ENCODE data around the gene THSD4.
"Not testable (repeated sequence)": the region's sequence is repeated elsewhere in the genome, so short reads cannot be mapped to it uniquely, and the experiment has no call there.

The THSD4 gene

GRCh38 chr15:71384501-71384900 lies 269.2 kb downstream of the THSD4 start:
- no peak for DNase-seq (ENCODE audit: low read depth in 2 of 2)

GRCh38 chr15:71385026-71385425 lies 269.8 kb downstream of the THSD4 start:
- no peak for DNase-seq (ENCODE audit: low read depth in 2 of 2)

- no peak for DNase-seq (ENCODE audit: low read depth in 2 of 2)
Measured at GRCh38 chr15:71385457-71385856, 270.2 kb downstream of the THSD4 start.

GRCh38 chr15:71386005-71386404 lies 270.7 kb downstream of the THSD4 start:
- no peak for DNase-seq (ENCODE audit: low read depth in 2 of 2)

GRCh38 chr15:71386448-71387236 lies 271.4 kb downstream of the THSD4 start:
- no peak for DNase-seq (ENCODE audit: low read depth in 2 of 2)

GRCh38 chr15:71387810-71388209 lies 272.5 kb downstream of the THSD4 start:
- DNase-seq (ENCODE audit: low read depth in 2 of 2), result no peak

GRCh38 chr15:71390096-71390495 lies 274.8 kb downstream of the THSD4 start:
- no peak for DNase-seq (ENCODE audit: low read depth in 2 of 2)

- DNase-seq (ENCODE audit: low read depth in 2 of 2), result no peak
Measured at GRCh38 chr15:71391421-71392088, 276.3 kb downstream of the THSD4 start.

- DNase-seq (ENCODE audit: low read depth in 2 of 2), result no peak
Measured at GRCh38 chr15:71392861-71393283, 277.6 kb downstream of the THSD4 start.

- DNase-seq (ENCODE audit: low read depth in 2 of 2), result no peak
Measured at GRCh38 chr15:71393383-71393782, 278.1 kb downstream of the THSD4 start.

GRCh38 chr15:71396536-71397125 lies 281.4 kb downstream of the THSD4 start:
- DNase-seq (ENCODE audit: low read depth in 2 of 2), result no peak

GRCh38 chr15:71397377-71397776 lies 282.1 kb downstream of the THSD4 start:
- DNase-seq (ENCODE audit: low read depth in 2 of 2), result no peak

- no peak for DNase-seq (ENCODE audit: low read depth in 2 of 2)
Measured at GRCh38 chr15:71400294-71400693, 285.0 kb downstream of the THSD4 start.

GRCh38 chr15:71401728-71402127 lies 286.5 kb downstream of the THSD4 start:
- not testable (repeated sequence) for DNase-seq (ENCODE audit: low read depth in 2 of 2)

GRCh38 chr15:71409541-71409940 lies 294.3 kb downstream of the THSD4 start:
- DNase-seq (ENCODE audit: low read depth in 2 of 2), result no peak

- DNase-seq (ENCODE audit: low read depth in 2 of 2), result no peak
Measured at GRCh38 chr15:71410347-71410746, 295.1 kb downstream of the THSD4 start.

GRCh38 chr15:71411538-71412482 lies 296.5 kb downstream of the THSD4 start:
- DNase-seq (ENCODE audit: low read depth in 2 of 2), result no peak

- DNase-seq (ENCODE audit: low read depth in 2 of 2), result no peak
Measured at GRCh38 chr15:71413419-71413818, 298.1 kb downstream of the THSD4 start.

- DNase-seq (ENCODE audit: low read depth in 2 of 2), result no peak
Measured at GRCh38 chr15:71414853-71415252, 299.6 kb downstream of the THSD4 start.

GRCh38 chr15:71422530-71423259 lies 307.4 kb downstream of the THSD4 start:
- DNase-seq (ENCODE audit: low read depth in 2 of 2), result no peak

GRCh38 chr15:71424765-71425164 lies 309.5 kb downstream of the THSD4 start:
- DNase-seq (ENCODE audit: low read depth in 2 of 2), result no peak
